CD4-positive, CD25-positive, alpha-beta regulatory T cell (primary cell): ENCODE results near the gene IGF1R. TPM values are rescaled to one million over a fixed set of nuclear protein-coding genes. Genes with fewer than 3 reads are reported as not detected.

Experiments
- ATAC-seq, 2 donors: fragments of 150-1000 bp; cut with Tn5 transposase; one replicate each; pipeline ENCODE4 v1.10.0; 2021; ENCODE audit warnings: low read depth in 2 of 2, moderate number of reproducible peaks in 2 of 2, moderate library complexity in 1 of 2
- DNase-seq, 3 donors: peaks; one replicate each; pipeline versions ENCODE4 v3.0.0 to v3.0.0-alpha.2; 2012 to 2022; ENCODE audit warnings: mixed read lengths in 1 of 3
- H3K27ac ChIP-seq: one replicate; pipeline ENCODE4 v1.7.0; 2013; ENCODE audit warnings: mild to moderate bottlenecking, low read length; ENCODE audit not compliant: insufficient read depth, poor library complexity, severe bottlenecking
- H3K27me3 ChIP-seq: one replicate; pipeline ENCODE4 v1.7.0; 2013; ENCODE audit warnings: low read length; ENCODE audit not compliant: control insufficient read depth, insufficient read depth
- H3K36me3 ChIP-seq: one replicate; pipeline ENCODE4 v1.7.0; 2013; ENCODE audit warnings: mild to moderate bottlenecking, low read length, moderate library complexity; ENCODE audit not compliant: control insufficient read depth, insufficient read depth
- H3K4me1 ChIP-seq: 2 replicates; pipeline ENCODE4 v1.7.0; 2013; ENCODE audit warnings: mild to moderate bottlenecking, low read length; ENCODE audit not compliant: insufficient read depth, control insufficient read depth, poor library complexity, severe bottlenecking
- H3K4me3 ChIP-seq: one replicate; pipeline ENCODE4 v1.7.0; 2013; ENCODE audit warnings: low read depth, mild to moderate bottlenecking, low read length, moderate library complexity
- H3K9me3 ChIP-seq, 2 experiments: 1 replicate in 1 of 2; 2 replicates in 1 of 2; pipeline ENCODE4 v1.7.0; 2013; ENCODE audit warnings: low read length in 2 of 2, mild to moderate bottlenecking in 1 of 2, moderate library complexity in 1 of 2; ENCODE audit not compliant: control insufficient read depth in 2 of 2
- H3K27ac Mint-ChIP-seq, 3 donors: one replicate each; pipeline ENCODE4 v1.8.0; 2020 to 2022; ENCODE audit warnings: mild to moderate bottlenecking in 3 of 3, mixed read lengths in 3 of 3, moderate library complexity in 2 of 3
- H3K27me3 Mint-ChIP-seq: one replicate; pipeline ENCODE4 v1.8.0; 2022; ENCODE audit warnings: mild to moderate bottlenecking, mixed read lengths
- H3K36me3 Mint-ChIP-seq: one replicate; pipeline ENCODE4 v1.8.0; 2020; ENCODE audit warnings: mixed read lengths
- H3K4me1 Mint-ChIP-seq, 4 donors: one replicate each; pipeline ENCODE4 v1.8.0; 2020 to 2022; ENCODE audit warnings: mixed read lengths in 4 of 4, mild to moderate bottlenecking in 1 of 4
- H3K4me3 Mint-ChIP-seq, 4 donors: one replicate each; pipeline ENCODE4 v1.8.0; 2020 to 2022; ENCODE audit warnings: mild to moderate bottlenecking in 4 of 4, mixed read lengths in 4 of 4, moderate library complexity in 3 of 4
- H3K9me3 Mint-ChIP-seq, 7 donors: one replicate each; pipeline ENCODE4 v1.8.0; 2020 to 2022; ENCODE audit warnings: mixed read lengths in 7 of 7, mild to moderate bottlenecking in 3 of 7, moderate library complexity in 2 of 7
- polyA plus RNA-seq, 4 donors: library from polyadenylated mRNA; unstranded; fragments of 300-500 nt; fragmentation: Illumina TruSeq; gene quantifications; one replicate each; pipeline ENCODE4 v1.2.3, GENCODE V29; 2021
- total RNA-seq: library from RNA; stranded (reverse); gene quantifications from one replicate; pipeline ENCODE4 v1.2.3, GENCODE V29; 2022

Gene IGF1R
- total and polyA plus RNA-seq, 5 donors from 2014 or later = 1.6 to 14.2 (median 3.6) TPM

DNA sequence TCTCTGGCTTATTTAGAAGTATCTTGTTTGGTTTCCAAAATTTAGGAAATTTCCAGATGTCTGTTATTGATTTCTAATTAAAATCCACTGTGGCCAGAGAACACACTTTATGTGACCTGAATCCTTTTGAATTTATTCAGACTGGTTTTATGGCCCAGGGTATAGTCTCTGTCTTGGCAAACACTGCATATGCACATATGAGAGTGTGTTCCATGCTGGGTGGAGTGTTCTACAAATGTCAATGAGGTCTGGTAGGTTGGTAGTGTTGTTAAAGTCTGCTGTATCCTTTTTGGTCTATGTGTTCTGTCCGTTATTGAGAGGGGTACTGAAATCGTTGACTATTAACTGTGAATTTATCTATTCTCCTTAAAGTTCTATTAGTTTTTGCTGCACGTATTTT is 329.1 kb downstream of the IGF1R start:
- Mint-ChIP-seq H3K27ac (no peak overlapping the region), H3K9me3 (peaks cover 0 to 3% (median 0%) of the 10 kb centered on the region in 7 donors), H3K36me3 (no peaks in the 10 kb centered on the region), H3K27me3 (no peaks in the 10 kb centered on the region), H3K4me3 (no peak overlapping the region), H3K4me1 (no peaks in the 10 kb centered on the region)
- no peaks in the 10 kb centered on the region for H3K9me3 ChIP-seq
- H3K4me3 ChIP-seq = no peak overlapping the region
- no peaks in the 10 kb centered on the region for H3K27me3 ChIP-seq
- no peak overlapping the region for H3K27ac ChIP-seq
- DNase-seq (no peak), ATAC-seq (no peak)
- H3K36me3 ChIP-seq = no peaks in the 10 kb centered on the region
- no peaks in the 10 kb centered on the region for H3K4me1 ChIP-seq

DNA sequence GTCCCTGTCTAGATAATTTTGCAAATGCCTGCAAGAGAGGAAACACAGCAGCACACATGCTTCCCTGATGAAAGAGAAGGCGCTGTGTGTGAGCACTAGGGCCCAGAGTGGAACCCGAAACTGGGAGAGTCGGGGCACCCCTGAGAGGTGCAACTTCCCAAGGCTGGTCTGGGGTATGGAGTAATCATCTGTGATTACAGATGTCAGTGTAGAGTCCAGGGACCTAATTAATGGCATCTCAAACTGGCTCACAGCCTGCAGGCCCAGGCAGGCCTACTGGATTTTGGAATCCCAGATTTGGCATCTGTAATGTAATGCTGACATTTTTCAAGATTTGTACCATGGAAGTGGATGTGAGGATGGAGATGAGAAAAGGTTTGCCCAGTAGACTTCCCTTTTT is 329.8 kb downstream of the IGF1R start:
- Mint-ChIP-seq H3K27ac (no peak overlapping the region), H3K4me1 (no peaks in the 10 kb centered on the region), H3K4me3 (no peak overlapping the region), H3K36me3 (no peaks in the 10 kb centered on the region), H3K27me3 (no peaks in the 10 kb centered on the region), H3K9me3 (peaks cover 0 to 3% (median 0%) of the 10 kb centered on the region in 7 donors)
- Histone ChIP-seq H3K27me3 (no peaks in the 10 kb centered on the region), H3K9me3 (no peaks in the 10 kb centered on the region), H3K27ac (no peak overlapping the region), H3K4me3 (no peak overlapping the region), H3K4me1 (no peaks in the 10 kb centered on the region), H3K36me3 (no peaks in the 10 kb centered on the region)
- no peak for DNase-seq
- ATAC-seq = no peak

- Mint-ChIP-seq H3K36me3 (no peaks in the 10 kb centered on the region), H3K27me3 (no peaks in the 10 kb centered on the region), H3K4me1 (no peaks in the 10 kb centered on the region), H3K9me3 (peaks cover 0 to 5% (median 1%) of the 10 kb centered on the region in 7 donors), H3K27ac (no peak overlapping the region), H3K4me3 (no peak overlapping the region)
- Histone ChIP-seq H3K9me3 (peaks cover 0 to 2% of the 10 kb centered on the region in 2 experiments), H3K36me3 (no peaks in the 10 kb centered on the region), H3K27ac (no peak overlapping the region), H3K4me1 (no peaks in the 10 kb centered on the region), H3K27me3 (no peaks in the 10 kb centered on the region), H3K4me3 (no peak overlapping the region)
- no peak for ATAC-seq
- no peak for DNase-seq
Measured at GRCh38 chr15:98980899-98981228, 332.5 kb downstream of the IGF1R start.

GRCh38 chr15:98981851-98982722 is 333.7 kb downstream of the IGF1R start:
- Histone ChIP-seq H3K9me3 (peaks cover 7 to 9% of the 10 kb centered on the region in 2 experiments), H3K4me1 (no peaks in the 10 kb centered on the region), H3K27ac (no peak overlapping the region), H3K36me3 (no peaks in the 10 kb centered on the region), H3K4me3 (no peak overlapping the region), H3K27me3 (no peaks in the 10 kb centered on the region)
- peak overlapping the region in 1 of 3 donors; percentile 27 for H3K27ac Mint-ChIP-seq
- H3K36me3 Mint-ChIP-seq = peaks cover 4% of the 10 kb centered on the region
- ATAC-seq = no peak
- H3K27me3 Mint-ChIP-seq = no peaks in the 10 kb centered on the region
- peaks cover 0 to 14% (median 6%) of the 10 kb centered on the region in 7 donors for H3K9me3 Mint-ChIP-seq
- no peaks in the 10 kb centered on the region for H3K4me1 Mint-ChIP-seq
- no peak for DNase-seq
- H3K4me3 Mint-ChIP-seq = peak overlapping the region in 1 of 4 donors; percentile 18

DNA sequence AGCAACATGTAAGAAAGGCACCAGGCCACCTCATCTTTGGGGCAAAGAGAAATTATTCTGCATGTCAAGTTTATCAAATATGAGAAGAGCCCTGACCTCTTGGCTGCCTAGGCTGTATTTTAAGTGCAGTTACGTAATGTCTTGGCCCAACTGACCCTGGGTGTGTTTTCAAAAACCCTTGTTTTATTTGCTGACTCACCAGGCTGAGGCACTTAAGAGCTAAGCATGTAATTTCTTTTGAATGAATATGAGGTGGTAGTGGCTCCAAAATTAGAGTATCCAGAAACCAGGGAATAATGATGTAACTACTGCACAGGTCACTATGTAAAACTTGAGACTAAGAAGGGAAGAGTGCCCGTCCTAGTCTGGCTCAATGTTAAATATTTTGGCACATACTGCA is 335.0 kb downstream of the IGF1R start:
- ATAC-seq (no peak), DNase-seq (no peak)
- no peak overlapping the region for H3K4me3 ChIP-seq
- no peak overlapping the region for H3K27ac Mint-ChIP-seq
- H3K9me3 Mint-ChIP-seq = peaks cover 0 to 14% (median 6%) of the 10 kb centered on the region in 7 donors
- H3K4me1 ChIP-seq = no peaks in the 10 kb centered on the region
- H3K27me3 Mint-ChIP-seq = no peaks in the 10 kb centered on the region
- H3K9me3 ChIP-seq = peaks cover 7 to 9% of the 10 kb centered on the region in 2 experiments
- H3K27me3 ChIP-seq = no peaks in the 10 kb centered on the region
- H3K36me3 Mint-ChIP-seq = peaks cover 4% of the 10 kb centered on the region
- H3K4me1 Mint-ChIP-seq = no peaks in the 10 kb centered on the region
- H3K36me3 ChIP-seq = no peaks in the 10 kb centered on the region
- H3K27ac ChIP-seq = no peak overlapping the region
- no peak overlapping the region for H3K4me3 Mint-ChIP-seq

DNA sequence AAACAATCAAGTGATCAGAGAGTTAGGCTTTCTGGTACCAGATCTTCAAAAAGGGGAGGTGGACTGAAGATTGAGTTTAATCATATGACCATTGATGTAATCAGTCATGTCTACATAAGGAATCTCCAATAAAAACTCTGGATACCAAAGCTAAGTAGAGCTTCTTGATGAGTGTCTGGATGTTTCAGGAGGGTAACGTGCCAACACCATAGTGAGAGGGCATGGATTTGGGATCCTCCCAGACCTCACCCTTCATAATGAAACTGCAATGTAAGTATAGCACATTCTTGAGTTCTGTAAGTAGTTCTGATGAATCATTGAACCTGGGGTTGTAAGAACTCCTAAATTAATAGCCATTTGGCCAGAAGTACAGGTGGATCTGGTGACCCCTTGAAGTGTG is 337.9 kb downstream of the IGF1R start:
- H3K4me1 Mint-ChIP-seq = no peaks in the 10 kb centered on the region
- no peak overlapping the region for H3K27ac Mint-ChIP-seq
- Histone ChIP-seq H3K36me3 (no peaks in the 10 kb centered on the region), H3K4me3 (no peak overlapping the region), H3K27ac (no peak overlapping the region), H3K9me3 (peaks cover 7 to 9% of the 10 kb centered on the region in 2 experiments), H3K27me3 (no peaks in the 10 kb centered on the region), H3K4me1 (no peaks in the 10 kb centered on the region)
- DNase-seq (no peak), ATAC-seq (no peak)
- H3K4me3 Mint-ChIP-seq = no peak overlapping the region
- peaks cover 0 to 14% (median 6%) of the 10 kb centered on the region in 7 donors for H3K9me3 Mint-ChIP-seq
- no peaks in the 10 kb centered on the region for H3K27me3 Mint-ChIP-seq
- H3K36me3 Mint-ChIP-seq = peaks cover 4% of the 10 kb centered on the region

GRCh38 chr15:98994892-98995291 is 346.6 kb downstream of the IGF1R start:
- DNase-seq (no peak), ATAC-seq (no peak)
- Mint-ChIP-seq H3K36me3 (no peaks in the 10 kb centered on the region), H3K9me3 (peaks cover 0 to 16% (median 4%) of the 10 kb centered on the region in 7 donors), H3K4me1 (no peaks in the 10 kb centered on the region), H3K4me3 (no peak overlapping the region), H3K27me3 (no peaks in the 10 kb centered on the region), H3K27ac (no peak overlapping the region)
- Histone ChIP-seq H3K27ac (no peak overlapping the region), H3K9me3 (no peaks in the 10 kb centered on the region), H3K4me3 (no peak overlapping the region), H3K4me1 (no peaks in the 10 kb centered on the region), H3K27me3 (no peaks in the 10 kb centered on the region), H3K36me3 (no peaks in the 10 kb centered on the region)

- DNase-seq = no peak
- Histone ChIP-seq H3K27me3 (no peaks in the 10 kb centered on the region), H3K27ac (no peak overlapping the region), H3K9me3 (no peaks in the 10 kb centered on the region), H3K4me3 (no peak overlapping the region), H3K4me1 (no peaks in the 10 kb centered on the region), H3K36me3 (no peaks in the 10 kb centered on the region)
- no peaks in the 10 kb centered on the region for H3K4me1 Mint-ChIP-seq
- no peak overlapping the region for H3K4me3 Mint-ChIP-seq
- H3K9me3 Mint-ChIP-seq = peaks cover 0 to 16% (median 4%) of the 10 kb centered on the region in 7 donors
- ATAC-seq = no peak
- no peaks in the 10 kb centered on the region for H3K36me3 Mint-ChIP-seq
- no peaks in the 10 kb centered on the region for H3K27me3 Mint-ChIP-seq
- H3K27ac Mint-ChIP-seq = no peak overlapping the region
Measured at GRCh38 chr15:98996169-98996568, 347.8 kb downstream of the IGF1R start.
